BE2C (cell line): ENCODE data around the gene DEDD2.

Experiments used
- DNase-seq: peaks from one replicate; pipeline ENCODE4 v3.0.0-alpha.2; 2020
- H3K27me3 ChIP-seq: fragments of 250-450 bp; sonication (Bioruptor Pico); 2 replicates; pipeline ENCODE4 v1.5.1; 2020; ENCODE audit warnings: mild to moderate bottlenecking
- H3K36me3 ChIP-seq: fragments of 250-450 bp; sonication (Bioruptor Pico); 2 replicates; pipeline ENCODE4 v1.5.1; 2020; ENCODE audit warnings: mild to moderate bottlenecking
- H3K4me1 ChIP-seq: fragments of 250-450 bp; sonication (Bioruptor Pico); 2 replicates; pipeline ENCODE4 v1.5.1; 2020
- H3K4me3 ChIP-seq: 2 replicates; pipeline ENCODE4 v1.5.1; 2011; ENCODE audit warnings: low read depth, low read length
- H3K9me3 ChIP-seq: fragments of 250-450 bp; sonication (Bioruptor Pico); 2 replicates; pipeline ENCODE4 v1.5.1; 2020
- CTCF ChIP-seq: IDR thresholded peaks from 2 replicates; pipeline ENCODE4 v1.5.1; 2012; ENCODE audit warnings: mild to moderate bottlenecking, low read depth, low read length

DEDD2 gene

GRCh38 chr19:42201489-42202289 is 15.8 kb downstream of the DEDD2 start:
- Histone ChIP-seq H3K9me3 (no peaks in the 10 kb centered on the region), H3K27me3 (no peaks in the 10 kb centered on the region), H3K4me3 (no peak overlapping the region), H3K36me3 (peaks cover 10% of the 10 kb centered on the region), H3K4me1 (no peaks in the 10 kb centered on the region)
- no peak for DNase-seq
- no peak for TF ChIP-seq CTCF

- Histone ChIP-seq H3K9me3 (no peaks in the 10 kb centered on the region), H3K4me1 (no peaks in the 10 kb centered on the region), H3K27me3 (no peaks in the 10 kb centered on the region), H3K36me3 (peaks cover 10% of the 10 kb centered on the region), H3K4me3 (no peak overlapping the region)
- DNase-seq: no peak
- TF ChIP-seq CTCF: no peak
Observed at GRCh38 chr19:42200116-42200715, 17.3 kb downstream of the DEDD2 start.

- peaks cover 10% of the 10 kb centered on the region for H3K36me3 ChIP-seq
Observed at GRCh38 chr19:42199440-42200115, 17.9 kb downstream of the DEDD2 start.

GRCh38 chr19:42198676-42199439 is 18.6 kb downstream of the DEDD2 start:
- no peak for DNase-seq
- Histone ChIP-seq H3K4me3 (no peak overlapping the region), H3K4me1 (no peaks in the 10 kb centered on the region), H3K27me3 (no peaks in the 10 kb centered on the region), H3K36me3 (peaks cover 10% of the 10 kb centered on the region), H3K9me3 (no peaks in the 10 kb centered on the region)
- TF ChIP-seq CTCF: no peak

More at GRCh38 chr19:42199440-42200115, 17.9 kb downstream of the DEDD2 start:
- Histone ChIP-seq H3K4me1 (no peaks in the 10 kb centered on the region), H3K4me3 (no peak overlapping the region), H3K9me3 (no peaks in the 10 kb centered on the region), H3K27me3 (no peaks in the 10 kb centered on the region)
- TF ChIP-seq CTCF: no peak
- DNase-seq: no peak

- H3K4me3 ChIP-seq: no peak overlapping the region
- H3K4me1 ChIP-seq: no peaks in the 10 kb centered on the region
- TF ChIP-seq CTCF: no peak
- peaks cover 3% of the 10 kb centered on the region; the same call in 1 of the 2 replicates for H3K27me3 ChIP-seq
- H3K9me3 ChIP-seq: no peaks in the 10 kb centered on the region
- peaks cover 10% of the 10 kb centered on the region for H3K36me3 ChIP-seq
- no peak for DNase-seq
Observed at GRCh38 chr19:42197375-42197817, 20.1 kb downstream of the DEDD2 start.
